Smooth muscle cell (in vitro differentiated cells): ENCODE results near the gene LGALS13. TPM values are rescaled to one million over a fixed set of nuclear protein-coding genes. Genes with fewer than 3 reads are reported as not detected.
"Not testable (repeated sequence)": the region's sequence is repeated elsewhere in the genome, so short reads cannot be mapped to it uniquely, and the experiment has no call there.

ENCODE experiments used
- DNase-seq: peaks from one replicate; lab custom pipeline; 2025; ENCODE audit not compliant: unreplicated experiment; lab: John Stamatoyannopoulos, UW
- H2AFZ ChIP-seq: fragments of 200-600 bp; sonication (generic); 2 replicates; pipeline ENCODE4 v1.6.0; 2016; ENCODE audit warnings: antibody characterized with exemption, low read depth, mild to moderate bottlenecking
- H3F3A ChIP-seq: fragments of 200-600 bp; sonication (generic); 2 replicates; pipeline ENCODE4 v1.6.0; 2017; ENCODE audit warnings: antibody characterized with exemption, low read depth
- H3K27ac ChIP-seq: fragments of 200-600 bp; sonication (generic); 2 replicates; pipeline ENCODE4 v1.5.1; 2016; ENCODE audit warnings: low read depth, mild to moderate bottlenecking
- H3K27me3 ChIP-seq: fragments of 200-600 bp; sonication (generic); 2 replicates; pipeline ENCODE4 v1.6.1; 2016; ENCODE audit warnings: low read depth, mild to moderate bottlenecking
- H3K36me3 ChIP-seq: fragments of 200-600 bp; sonication (generic); 2 replicates; pipeline ENCODE4 v1.5.1; 2016; ENCODE audit warnings: low read depth
- H3K4me1 ChIP-seq: fragments of 200-600 bp; sonication (generic); 2 replicates; pipeline ENCODE4 v1.5.1; 2016; ENCODE audit warnings: low read depth
- H3K4me2 ChIP-seq: fragments of 200-600 bp; sonication (generic); 2 replicates; pipeline ENCODE4 v1.6.0; 2016; ENCODE audit warnings: mild to moderate bottlenecking
- H3K4me3 ChIP-seq: fragments of 200-600 bp; sonication (generic); 2 replicates; pipeline ENCODE4 v1.5.1; 2016; ENCODE audit warnings: mild to moderate bottlenecking
- H3K79me2 ChIP-seq: fragments of 200-600 bp; sonication (generic); 2 replicates; pipeline ENCODE4 v1.6.0; 2016; ENCODE audit warnings: low read depth, mild to moderate bottlenecking
- H3K9ac ChIP-seq: fragments of 200-600 bp; sonication (generic); 2 replicates; pipeline ENCODE4 v1.6.0; 2016; ENCODE audit warnings: low read depth
- H3K9me3 ChIP-seq: fragments of 200-600 bp; sonication (generic); replicated peaks from 2 replicates; pipeline ENCODE4 v1.5.1; 2016; ENCODE audit warnings: low read depth
- H4K20me1 ChIP-seq: fragments of 200-600 bp; sonication (generic); 2 replicates; pipeline ENCODE4 v1.6.0; 2016; ENCODE audit warnings: low read depth
- WGBS: methylation state at CpG from one replicate; pipeline ENCODE4 v1.1.7; 2016; ENCODE audit warnings: low lambda C conversion rate; 5-methylcytosine and 5-hydroxymethylcytosine counted together
- polyA plus RNA-seq: library from polyadenylated mRNA; unstranded; fragments of >200 nt; fragmentation: Nextera tagmentation; extraction: Ambion mirVana; gene quantifications from 2 replicates; pipeline ENCODE4 v1.2.1, GENCODE V29; 2016
- total RNA-seq: library from RNA; depleted of rRNA; stranded (reverse); fragments of >200 nt; gene quantifications from 2 replicates; pipeline ENCODE4 v1.2.3, GENCODE V29; 2014
- TF ChIP-seq, protein P1 (sequence below): fragments of 200-600 bp; sonication (generic); IDR thresholded peaks from 2 replicates; pipeline ENCODE4 v1.5.1; 2017; ENCODE audit warnings: borderline replicate concordance, mild to moderate bottlenecking, antibody characterized with exemption; ENCODE audit not compliant: insufficient read depth, poor library complexity, severe bottlenecking

LGALS13 gene
- total and polyA plus RNA-seq, 2 experiments from 2014 or later, result not detected

DNA sequence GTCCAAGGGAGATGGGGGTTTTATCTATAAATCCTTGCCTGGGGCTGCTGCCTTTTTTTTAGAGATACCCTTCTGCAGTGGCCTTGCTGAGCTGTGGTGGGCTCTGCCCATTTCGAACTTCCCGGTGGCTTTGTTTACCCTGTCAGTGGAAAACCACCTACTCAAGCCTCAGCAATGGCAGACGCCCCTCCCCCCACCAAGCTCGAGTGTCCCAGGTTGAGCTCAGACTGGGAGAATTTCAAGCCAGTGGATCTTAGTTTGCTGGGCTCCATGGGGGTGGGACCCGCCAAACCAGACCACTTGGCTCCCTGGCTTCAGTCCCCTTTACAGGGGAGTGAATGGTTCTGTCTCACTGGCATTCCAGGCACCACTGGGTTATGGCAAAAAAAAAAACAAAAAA lies 21.6 kb downstream of the LGALS13 start:
- no peak overlapping the region for H3K27ac ChIP-seq
- WGBS, result 36% methylated on average over 5 of the region's 5 CpGs
- no peak overlapping the region for H2AFZ ChIP-seq
- H4K20me1 ChIP-seq, result no peaks in the 10 kb centered on the region
- DNase-seq, result no peak
- TF ChIP-seq, protein P1, sequence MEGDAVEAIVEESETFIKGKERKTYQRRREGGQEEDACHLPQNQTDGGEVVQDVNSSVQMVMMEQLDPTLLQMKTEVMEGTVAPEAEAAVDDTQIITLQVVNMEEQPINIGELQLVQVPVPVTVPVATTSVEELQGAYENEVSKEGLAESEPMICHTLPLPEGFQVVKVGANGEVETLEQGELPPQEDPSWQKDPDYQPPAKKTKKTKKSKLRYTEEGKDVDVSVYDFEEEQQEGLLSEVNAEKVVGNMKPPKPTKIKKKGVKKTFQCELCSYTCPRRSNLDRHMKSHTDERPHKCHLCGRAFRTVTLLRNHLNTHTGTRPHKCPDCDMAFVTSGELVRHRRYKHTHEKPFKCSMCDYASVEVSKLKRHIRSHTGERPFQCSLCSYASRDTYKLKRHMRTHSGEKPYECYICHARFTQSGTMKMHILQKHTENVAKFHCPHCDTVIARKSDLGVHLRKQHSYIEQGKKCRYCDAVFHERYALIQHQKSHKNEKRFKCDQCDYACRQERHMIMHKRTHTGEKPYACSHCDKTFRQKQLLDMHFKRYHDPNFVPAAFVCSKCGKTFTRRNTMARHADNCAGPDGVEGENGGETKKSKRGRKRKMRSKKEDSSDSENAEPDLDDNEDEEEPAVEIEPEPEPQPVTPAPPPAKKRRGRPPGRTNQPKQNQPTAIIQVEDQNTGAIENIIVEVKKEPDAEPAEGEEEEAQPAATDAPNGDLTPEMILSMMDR, result no peak
- no peaks in the 10 kb centered on the region for H3K36me3 ChIP-seq
- no peak overlapping the region for H3K4me2 ChIP-seq
- no peaks in the 10 kb centered on the region for H3K4me1 ChIP-seq
- no peaks in the 10 kb centered on the region for H3K9me3 ChIP-seq
- H3K79me2 ChIP-seq, result no peaks in the 10 kb centered on the region
- H3K4me3 ChIP-seq, result no peak overlapping the region
- H3K27me3 ChIP-seq, result no peaks in the 10 kb centered on the region
- H3K9ac ChIP-seq, result no peak overlapping the region
- no peaks in the 10 kb centered on the region for H3F3A ChIP-seq

DNA sequence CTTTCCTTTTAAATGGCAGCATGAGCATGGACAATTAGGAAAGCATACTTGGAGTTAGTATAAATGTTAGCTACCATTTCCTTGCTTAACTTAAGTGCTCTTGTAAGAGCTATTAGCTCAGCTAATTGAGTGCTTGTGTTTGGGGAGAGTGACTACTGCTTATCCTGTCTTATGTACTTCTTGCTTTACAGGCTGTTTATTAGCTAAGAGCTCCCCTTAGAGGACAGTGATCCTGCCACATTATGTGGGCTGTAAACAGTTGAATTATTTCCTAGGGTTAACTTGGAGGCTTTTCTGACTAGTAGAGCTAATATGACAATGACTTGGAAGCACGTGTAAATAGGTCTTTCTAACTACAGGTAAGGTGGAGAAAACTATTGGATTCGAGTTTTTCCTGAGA lies 25.3 kb downstream of the LGALS13 start:
- H3K36me3 ChIP-seq, H3K27ac ChIP-seq, H2AFZ ChIP-seq, H3F3A ChIP-seq, H4K20me1 ChIP-seq, DNase-seq, H3K4me3 ChIP-seq, H3K9ac ChIP-seq, H3K4me1 ChIP-seq, H3K27me3 ChIP-seq, H3K9me3 ChIP-seq, H3K79me2 ChIP-seq, H3K4me2 ChIP-seq: not testable (repeated sequence)
- 65% methylated on average over 2 of the region's 2 CpGs for WGBS

DNA sequence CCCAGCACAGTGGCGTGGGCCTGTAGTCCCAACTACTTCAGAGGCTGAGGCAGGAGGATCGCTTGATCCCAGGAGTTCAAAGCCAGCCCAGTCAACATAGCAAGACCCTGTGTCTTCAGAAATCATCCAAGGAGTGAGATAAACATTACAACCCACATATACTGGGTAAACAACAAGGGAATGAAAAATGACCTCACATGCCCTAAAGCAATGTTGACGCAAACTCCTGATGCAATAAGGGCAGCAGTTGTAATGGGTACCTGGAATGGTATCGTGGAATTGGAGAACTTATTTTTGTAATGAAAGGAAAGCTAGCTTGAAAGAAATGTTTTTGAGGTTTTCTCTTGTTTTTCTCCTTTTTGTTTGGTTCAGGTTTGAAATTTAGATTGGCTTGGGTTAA lies 28.9 kb downstream of the LGALS13 start:
- H3K9me3 ChIP-seq, result no peaks in the 10 kb centered on the region
- TF ChIP-seq, protein P1, result no peak
- WGBS, result 55% methylated on average over 4 of the region's 4 CpGs
- H2AFZ ChIP-seq, result no peak overlapping the region
- H3K27me3 ChIP-seq, result no peaks in the 10 kb centered on the region
- no peak for DNase-seq
- H3K27ac ChIP-seq, result no peak overlapping the region
- H3K36me3 ChIP-seq, result no peaks in the 10 kb centered on the region
- H3K9ac ChIP-seq, result no peak overlapping the region
- no peaks in the 10 kb centered on the region for H3K79me2 ChIP-seq
- H3K4me3 ChIP-seq, result no peak overlapping the region
- H4K20me1 ChIP-seq, result no peaks in the 10 kb centered on the region
- H3K4me1 ChIP-seq, result no peaks in the 10 kb centered on the region
- no peaks in the 10 kb centered on the region for H3F3A ChIP-seq
- no peak overlapping the region for H3K4me2 ChIP-seq

DNA sequence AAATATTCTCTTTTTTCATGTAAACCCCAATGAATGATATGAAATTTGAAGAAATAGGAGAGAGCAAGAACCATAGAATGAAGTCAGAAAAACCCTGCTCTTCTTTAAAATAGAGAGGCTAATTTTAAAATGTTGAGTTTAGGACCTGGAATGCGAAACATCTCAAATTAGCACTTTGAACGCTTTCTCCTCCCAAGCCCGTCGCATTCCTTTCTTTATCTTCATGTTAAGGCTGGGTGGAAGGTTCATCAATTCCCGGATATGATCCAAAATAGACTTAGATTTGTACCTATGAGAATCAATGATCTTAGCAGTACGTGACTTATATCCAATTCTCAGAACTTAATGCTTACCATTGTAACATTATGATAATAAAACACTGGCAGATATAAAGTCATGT lies 29.3 kb downstream of the LGALS13 start:
- H3K27ac ChIP-seq, result no peak overlapping the region
- H3K9me3 ChIP-seq, result no peaks in the 10 kb centered on the region
- H2AFZ ChIP-seq, result no peak overlapping the region
- H3K36me3 ChIP-seq, result no peaks in the 10 kb centered on the region
- no peaks in the 10 kb centered on the region for H4K20me1 ChIP-seq
- H3K9ac ChIP-seq, result no peak overlapping the region
- H3F3A ChIP-seq, result no peaks in the 10 kb centered on the region
- TF ChIP-seq, protein P1, result no peak
- no peak overlapping the region for H3K4me3 ChIP-seq
- no peaks in the 10 kb centered on the region for H3K27me3 ChIP-seq
- H3K4me2 ChIP-seq, result no peak overlapping the region
- H3K4me1 ChIP-seq, result no peaks in the 10 kb centered on the region
- no peak for DNase-seq
- 34% methylated on average over 6 of the region's 6 CpGs for WGBS
- H3K79me2 ChIP-seq, result no peaks in the 10 kb centered on the region
